Measurements from ENCODE around the gene SLC19A1.

Gene SLC19A1

DNA sequence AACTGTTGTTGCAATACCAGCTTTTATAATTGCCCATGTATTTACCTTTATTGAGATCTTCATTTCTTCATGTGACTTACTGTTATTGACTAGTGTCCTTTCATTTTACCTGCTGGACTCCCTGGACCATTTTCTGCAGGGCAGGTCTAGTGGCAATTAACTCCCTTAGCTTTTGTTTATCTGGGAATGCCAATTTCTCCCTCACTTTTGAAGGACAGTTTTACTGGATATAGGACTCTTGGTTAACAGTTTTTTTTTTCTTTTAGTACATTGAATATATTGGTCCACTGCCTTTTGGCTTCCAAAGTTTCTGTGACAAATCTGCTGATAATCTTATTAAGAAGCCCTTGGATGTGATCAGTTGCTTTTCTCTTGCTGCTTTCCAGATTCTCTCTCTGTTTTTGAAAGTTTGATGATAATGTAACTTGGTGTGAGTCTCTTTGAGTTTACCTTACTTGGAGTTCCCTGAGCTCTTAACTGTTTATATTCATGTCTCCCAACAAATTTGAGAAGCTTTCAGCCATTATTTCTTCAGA, 80.4 kb downstream of the SLC19A1 start:
- no peak for FAIRE-seq

GRCh38 chr21:45461369-45461750, 80.9 kb downstream of the SLC19A1 start:
- FAIRE-seq = no peak

GRCh38 chr21:45460611-45461368, 81.5 kb downstream of the SLC19A1 start:
- FAIRE-seq = no peak

GRCh38 chr21:45460011-45460565, 82.2 kb downstream of the SLC19A1 start:
- FAIRE-seq = no peak

DNA sequence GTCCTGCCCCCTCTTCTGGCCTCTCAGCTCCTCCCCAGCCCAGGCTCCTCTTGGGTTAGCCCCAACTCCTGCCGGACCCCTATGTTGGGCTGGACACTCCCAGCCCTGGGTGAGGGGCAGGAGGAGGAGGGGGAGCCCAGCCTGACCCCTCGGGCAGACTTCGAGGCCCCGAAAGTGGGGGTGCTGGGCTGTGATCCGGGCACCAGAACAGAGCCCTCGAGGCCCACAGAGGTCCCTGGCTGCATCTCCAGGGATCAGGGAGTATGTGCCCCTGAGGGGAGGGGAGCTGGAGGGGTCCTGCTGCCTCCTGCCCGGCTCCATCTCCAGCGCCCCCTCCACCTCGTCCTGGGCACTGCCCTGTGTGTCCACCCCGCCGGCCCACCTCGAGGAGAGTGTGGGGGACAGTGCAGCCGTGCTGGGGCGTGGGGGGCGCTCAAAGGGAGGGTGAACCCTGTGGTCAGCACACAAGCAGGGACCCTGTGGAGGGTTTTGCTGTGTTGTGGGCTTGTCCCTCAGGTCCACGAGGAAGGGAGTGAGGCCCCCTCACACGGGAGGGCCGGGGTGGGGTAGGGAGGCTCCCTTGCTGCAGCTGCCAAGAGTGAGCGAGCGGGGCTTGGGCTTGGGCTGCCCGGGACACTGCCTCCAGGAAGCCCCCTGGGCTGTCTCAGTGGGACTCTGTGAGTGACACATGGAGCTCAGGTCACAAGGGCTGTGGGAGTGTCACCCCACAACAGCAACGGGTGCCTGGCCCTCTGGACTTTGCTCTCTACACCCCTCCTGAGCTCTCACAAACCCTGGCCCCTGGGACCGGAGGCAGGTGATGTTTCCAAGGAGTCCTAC, 82.8 kb downstream of the SLC19A1 start:
- no peak for FAIRE-seq

GRCh38 chr21:45458281-45459170, 83.7 kb downstream of the SLC19A1 start:
- no peak for FAIRE-seq

DNA sequence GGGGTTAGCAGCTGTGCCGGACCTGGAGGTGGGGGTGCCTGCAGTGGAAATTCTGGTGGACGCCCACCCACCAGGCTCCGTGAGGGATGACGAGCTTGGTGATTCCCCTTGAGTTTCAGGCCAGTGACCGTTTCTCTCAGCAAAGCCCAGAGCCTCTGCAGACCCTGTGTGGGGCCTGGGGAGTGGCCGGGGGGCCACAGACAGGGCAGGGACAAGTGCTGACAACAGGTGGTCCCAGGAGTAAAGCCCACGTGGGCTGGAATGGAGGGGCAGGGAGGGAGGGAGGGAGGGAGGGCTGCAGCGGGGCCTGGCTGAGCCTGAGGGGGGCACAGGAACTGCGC, 84.4 kb downstream of the SLC19A1 start:
- no peak for FAIRE-seq

GRCh38 chr21:45457161-45457831, 84.9 kb downstream of the SLC19A1 start:
- no peak for FAIRE-seq

GRCh38 chr21:45456584-45457160, 85.6 kb downstream of the SLC19A1 start:
- FAIRE-seq = no peak

- no peak for FAIRE-seq
These were observed 86.3 kb downstream of the SLC19A1 start for GRCh38 chr21:45455674-45456583.

DNA sequence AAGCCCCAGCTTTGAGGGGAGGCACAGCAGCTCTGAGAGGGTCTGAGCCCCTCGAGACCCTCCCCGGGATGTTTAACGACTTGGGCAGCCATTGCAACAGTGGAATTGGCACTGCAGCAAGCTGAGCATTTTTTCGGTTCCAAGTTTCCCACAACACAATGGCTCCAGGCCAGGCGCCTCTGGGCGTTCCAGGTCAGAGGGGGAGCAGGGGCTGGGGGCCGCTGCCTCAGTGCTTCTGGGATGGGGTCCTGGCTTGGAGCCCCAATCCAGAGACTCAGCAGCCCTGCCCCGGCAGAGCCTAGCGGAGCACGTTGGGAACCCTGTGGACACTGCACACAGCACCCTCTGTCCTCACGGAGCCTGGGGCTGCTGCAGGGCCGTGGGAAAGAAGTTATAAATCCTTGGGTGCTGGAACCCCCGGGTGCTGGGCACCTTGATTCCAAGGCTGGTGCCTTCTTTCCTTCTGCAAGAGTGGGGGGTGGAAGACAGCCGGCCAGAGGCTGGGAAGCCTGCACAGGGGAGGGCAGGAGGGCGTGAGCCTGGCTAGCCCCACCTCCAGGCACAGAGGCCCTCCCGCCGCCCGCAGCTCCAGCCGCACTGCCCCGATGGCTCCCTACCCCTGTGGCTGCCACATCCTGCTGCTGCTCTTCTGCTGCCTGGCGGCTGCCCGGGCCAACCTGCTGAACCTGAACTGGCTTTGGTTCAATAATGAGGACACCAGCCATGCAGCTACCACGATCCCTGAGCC, 87.1 kb downstream of the SLC19A1 start:
- FAIRE-seq = no peak

GRCh38 chr21:45454060-45454925, 87.9 kb downstream of the SLC19A1 start:
- no peak for FAIRE-seq

- no peak for FAIRE-seq
These were observed 88.8 kb downstream of the SLC19A1 start for GRCh38 chr21:45453308-45453950.

- FAIRE-seq = no peak
These were observed 89.4 kb downstream of the SLC19A1 start for GRCh38 chr21:45452696-45453307.

DNA sequence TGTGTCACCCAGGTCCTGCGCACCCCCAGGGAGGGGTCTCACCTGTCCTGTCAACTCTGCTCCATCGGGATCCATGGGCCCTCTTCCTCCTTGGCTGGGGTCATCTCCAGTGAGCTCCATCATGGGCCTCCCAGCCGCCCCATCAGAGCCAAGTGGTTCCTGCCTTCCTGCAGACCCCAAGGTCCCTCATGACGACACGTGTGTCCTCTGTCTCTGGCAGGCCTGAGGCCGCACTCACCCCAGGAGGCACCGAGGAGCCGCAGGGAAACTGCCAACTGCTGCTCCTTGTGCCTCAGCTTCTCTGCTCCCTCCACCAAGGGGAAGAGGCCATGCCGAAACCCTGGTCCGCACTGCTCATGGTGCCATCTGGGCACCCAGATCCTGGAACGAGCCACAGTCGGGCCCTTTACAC, 90.5 kb downstream of the SLC19A1 start:
- FAIRE-seq = no peak

DNA sequence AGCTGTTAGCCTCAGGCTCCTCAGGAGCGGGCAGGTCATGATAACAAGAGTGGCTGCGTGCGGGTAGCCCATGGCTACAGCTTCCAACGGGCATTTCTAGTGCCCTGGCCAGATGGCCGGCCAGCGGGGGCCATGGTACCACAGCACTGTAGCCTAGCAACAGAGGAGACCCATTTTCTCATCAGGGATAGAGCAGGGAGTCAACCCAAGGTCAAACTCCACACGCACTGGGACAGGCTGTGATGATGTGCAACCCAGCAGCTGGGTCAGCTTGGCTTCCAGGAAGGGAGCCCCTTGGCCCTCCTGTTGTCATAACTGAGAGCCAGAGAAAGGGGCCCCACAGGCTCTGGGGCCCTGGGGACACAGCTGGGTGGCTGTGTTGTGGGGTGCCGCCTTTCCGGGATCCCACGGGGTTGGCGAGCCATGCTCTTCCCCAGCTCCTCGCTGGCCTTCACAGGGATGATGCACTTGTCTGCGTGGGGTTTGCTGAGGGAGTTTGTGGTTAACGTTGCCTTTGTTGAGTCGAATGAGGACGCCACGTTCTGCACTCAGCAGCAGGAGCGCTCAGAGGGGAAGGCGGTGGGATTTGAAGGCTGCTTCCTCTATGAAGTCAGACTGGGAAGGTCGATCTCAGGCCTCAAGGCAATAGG, 91.0 kb downstream of the SLC19A1 start:
- no peak for FAIRE-seq

DNA sequence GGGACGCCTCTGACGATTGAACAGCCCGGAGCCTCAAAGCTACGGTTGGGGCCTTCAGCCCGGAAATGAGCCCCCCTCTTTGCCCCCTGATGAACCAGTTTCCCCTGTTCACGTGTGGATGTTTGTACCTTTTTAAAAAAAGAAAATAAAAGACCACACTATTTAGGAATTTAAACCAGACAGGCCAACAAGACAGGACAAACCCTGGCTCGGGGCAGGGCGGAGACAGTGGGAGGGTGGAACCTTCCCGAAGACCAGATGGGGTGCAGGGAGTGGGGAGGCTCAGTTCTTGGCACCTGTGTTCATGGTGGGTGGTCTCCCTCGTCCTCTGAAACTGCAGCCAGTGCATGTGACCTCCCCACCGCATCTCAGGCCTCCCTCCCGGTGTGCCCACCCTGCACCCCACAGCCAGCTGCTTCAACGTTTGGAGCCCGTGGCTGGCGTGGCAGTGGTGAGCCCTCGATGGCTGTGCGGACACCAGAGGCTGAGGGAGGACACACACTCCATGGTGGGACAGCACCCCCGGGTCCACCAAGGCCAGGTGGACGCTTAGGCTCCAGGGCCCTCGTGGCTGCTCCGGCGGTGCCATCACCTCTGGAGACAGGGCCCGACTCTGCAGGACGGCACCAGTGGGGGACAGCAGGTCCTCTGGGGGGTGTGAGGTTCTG, 91.7 kb downstream of the SLC19A1 start:
- FAIRE-seq = no peak
